Activated naive CD8-positive, alpha-beta T cell treated with anti-CD3 and anti-CD28 coated beads, Interleukin-2, amount 50 U/mL, for 16 hours (primary cell): ENCODE results near the gene CCK.

ENCODE experiments used
- DNase-seq: peaks from one replicate; pipeline ENCODE4 v3.0.0-alpha.2; 2020; ENCODE audit warnings: low read depth, low spot score

Gene CCK

GRCh38 chr3:42269647-42270046, 3.7 kb upstream of the CCK start:
- no peak for DNase-seq

- DNase-seq, result no peak
Measured at GRCh38 chr3:42267878-42268277, 1.9 kb upstream of the CCK start.

GRCh38 chr3:42265059-42265991, 660 bp downstream of the CCK start:
- DNase-seq, result no peak

- DNase-seq, result no peak
Measured at GRCh38 chr3:42264399-42265058, 1.5 kb downstream of the CCK start.

GRCh38 chr3:42263354-42264346, 2.3 kb downstream of the CCK start:
- DNase-seq, result no peak

GRCh38 chr3:42262525-42262924, 3.5 kb downstream of the CCK start:
- no peak for DNase-seq

- no peak for DNase-seq
Measured at GRCh38 chr3:42257007-42257406, 9.0 kb downstream of the CCK start.

GRCh38 chr3:42256135-42256819, 9.7 kb downstream of the CCK start:
- DNase-seq, result no peak

- DNase-seq, result no peak
Measured at GRCh38 chr3:42254566-42254965, 11.4 kb downstream of the CCK start.

GRCh38 chr3:42250761-42251160, 15.2 kb downstream of the CCK start:
- no peak for DNase-seq

- peak; percentile 17 for DNase-seq
Measured at GRCh38 chr3:42247576-42248027, 18.4 kb downstream of the CCK start.

GRCh38 chr3:42246091-42246490, 19.9 kb downstream of the CCK start:
- DNase-seq, result no peak

GRCh38 chr3:42236611-42237010, 29.4 kb downstream of the CCK start:
- DNase-seq, result no peak

GRCh38 chr3:42235532-42235931, 30.5 kb downstream of the CCK start:
- no peak for DNase-seq

- DNase-seq, result no peak
Measured at GRCh38 chr3:42230860-42231259, 35.1 kb downstream of the CCK start.

- no peak for DNase-seq
Measured at GRCh38 chr3:42229942-42230688, 35.9 kb downstream of the CCK start.

GRCh38 chr3:42229266-42229941, 36.6 kb downstream of the CCK start:
- no peak for DNase-seq

GRCh38 chr3:42228796-42229195, 37.2 kb downstream of the CCK start:
- no peak for DNase-seq

- no peak for DNase-seq
Measured at GRCh38 chr3:42226470-42227425, 39.2 kb downstream of the CCK start.
